HL-60/S4 (cell line): ENCODE results near the gene IL27RA.

Experiments used
- in situ Hi-C: fragments of 300-500 bp; cut with MboI; formaldehyde crosslinking; loops from 2 replicates; pipeline ENCODE4 v1.14.3; 2022; ENCODE audit warnings: low sequenced_read_pairs

Gene IL27RA

DNA sequence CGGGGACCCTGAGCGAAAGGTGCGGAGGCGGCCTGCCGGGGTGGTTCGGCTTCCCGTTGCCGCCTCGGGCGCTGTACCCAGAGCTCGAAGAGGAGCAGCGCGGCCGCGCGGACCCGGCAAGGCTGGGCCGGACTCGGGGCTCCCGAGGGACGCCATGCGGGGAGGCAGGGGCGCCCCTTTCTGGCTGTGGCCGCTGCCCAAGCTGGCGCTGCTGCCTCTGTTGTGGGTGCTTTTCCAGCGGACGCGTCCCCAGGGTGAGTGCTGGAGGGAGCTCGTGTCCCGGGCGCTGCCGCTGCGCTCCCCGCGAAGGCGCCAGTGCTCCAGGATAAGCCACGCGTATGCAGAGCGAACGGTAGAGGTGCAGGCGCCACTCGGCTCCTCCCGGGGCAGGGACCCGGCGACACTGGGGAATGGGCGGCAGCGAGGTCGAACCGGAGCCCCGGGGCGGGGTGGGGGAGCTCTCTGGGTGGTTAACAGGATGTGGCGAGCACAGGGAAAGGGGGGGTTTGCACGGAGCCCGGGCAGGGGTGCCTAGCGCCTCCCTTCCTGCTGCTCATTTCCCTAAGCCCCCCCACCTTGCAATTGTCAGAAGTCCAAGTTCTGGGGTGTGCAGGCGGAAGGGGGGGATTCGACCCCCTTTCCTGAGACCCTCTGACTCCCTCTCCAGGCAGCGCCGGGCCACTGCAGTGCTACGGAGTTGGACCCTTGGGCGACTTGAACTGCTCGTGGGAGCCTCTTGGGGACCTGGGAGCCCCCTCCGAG, at the start of gene IL27RA:
Gene IL27RA, plus strand, starts transcription at position 44 of the 762 bp plus-strand sequence. Its CDS starts 111 bp downstream, at position 155.
- in situ Hi-C loops: no loop called here

DNA sequence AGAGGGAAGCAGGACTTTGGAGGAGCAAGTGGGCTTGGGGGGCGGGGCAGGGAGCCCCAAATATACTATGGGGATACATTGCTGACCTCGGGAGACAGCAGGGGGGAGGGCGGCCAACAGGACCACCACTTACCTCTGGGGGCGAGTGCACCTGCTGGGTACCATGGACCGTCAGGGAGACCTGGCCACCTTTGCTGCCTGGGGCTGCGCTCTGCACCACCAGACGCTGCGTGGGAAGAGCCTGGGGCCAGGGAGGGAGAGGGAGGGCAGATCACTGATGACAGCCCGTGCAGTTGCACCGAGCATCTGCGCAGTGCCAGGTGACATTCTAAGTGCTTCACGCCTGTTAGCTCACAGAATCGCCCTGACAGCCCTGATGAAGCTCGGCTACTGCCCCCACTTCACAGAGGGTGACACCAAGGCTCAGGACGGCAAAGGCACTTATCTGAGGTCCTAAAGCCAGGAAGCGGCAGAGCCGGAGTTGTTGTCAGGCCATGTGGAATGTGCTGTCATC, 49.5 kb upstream of the IL27RA start:
- in situ Hi-C loops: no loop called here

GRCh38 chr19:13982773-13983172, 48.8 kb upstream of the IL27RA start:
- in situ Hi-C loops: no loop called here

GRCh38 chr19:13983213-13983889, 48.2 kb upstream of the IL27RA start:
- in situ Hi-C loops: no loop called here

GRCh38 chr19:13984186-13984585, 47.4 kb upstream of the IL27RA start:
- in situ Hi-C loops: no loop called here

DNA sequence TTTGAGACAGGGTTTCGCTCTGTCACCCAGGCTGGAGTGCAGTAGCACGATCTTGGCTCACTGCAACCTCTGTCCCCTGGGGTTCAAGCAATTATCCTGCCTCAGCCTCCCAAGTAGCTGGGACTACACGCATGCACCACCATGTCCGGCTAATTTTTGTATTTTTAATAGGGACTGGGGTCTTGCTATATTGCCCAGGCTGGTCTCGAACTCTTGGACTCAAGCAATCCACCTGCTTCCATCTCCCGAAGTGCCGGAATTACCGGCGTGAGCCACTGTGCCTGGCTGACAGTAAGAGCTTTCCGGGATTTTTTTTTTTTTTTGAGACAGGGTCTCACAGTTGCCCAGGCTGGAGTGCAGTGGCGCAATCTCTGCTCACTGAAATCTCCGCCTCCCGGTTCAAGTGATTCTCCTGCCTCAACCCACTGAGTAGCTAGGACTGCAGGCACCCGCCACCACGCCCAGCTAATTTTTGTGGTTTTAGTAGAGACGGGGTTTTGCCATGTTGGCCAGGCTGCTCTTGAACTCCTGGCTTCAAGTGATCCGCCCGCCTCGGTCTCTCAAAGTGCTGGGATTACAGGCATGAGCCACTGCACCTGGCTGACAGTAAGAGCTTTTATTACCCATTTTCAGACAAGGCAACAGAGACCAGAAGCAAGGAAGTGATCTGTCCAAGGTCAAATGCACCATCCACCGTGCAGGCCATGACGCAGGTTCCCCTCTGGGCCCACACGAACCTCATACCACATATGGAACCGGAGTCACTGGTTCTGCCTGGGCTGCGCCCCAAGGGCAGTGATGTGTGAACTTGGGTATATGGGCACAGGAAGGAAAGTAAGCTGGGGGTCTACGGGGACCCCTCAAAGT, 46.5 kb upstream of the IL27RA start:
- in situ Hi-C loops: no loop called here

- in situ Hi-C loops: no loop called here
Observed at GRCh38 chr19:13985771-13986347, 45.7 kb upstream of the IL27RA start.

DNA sequence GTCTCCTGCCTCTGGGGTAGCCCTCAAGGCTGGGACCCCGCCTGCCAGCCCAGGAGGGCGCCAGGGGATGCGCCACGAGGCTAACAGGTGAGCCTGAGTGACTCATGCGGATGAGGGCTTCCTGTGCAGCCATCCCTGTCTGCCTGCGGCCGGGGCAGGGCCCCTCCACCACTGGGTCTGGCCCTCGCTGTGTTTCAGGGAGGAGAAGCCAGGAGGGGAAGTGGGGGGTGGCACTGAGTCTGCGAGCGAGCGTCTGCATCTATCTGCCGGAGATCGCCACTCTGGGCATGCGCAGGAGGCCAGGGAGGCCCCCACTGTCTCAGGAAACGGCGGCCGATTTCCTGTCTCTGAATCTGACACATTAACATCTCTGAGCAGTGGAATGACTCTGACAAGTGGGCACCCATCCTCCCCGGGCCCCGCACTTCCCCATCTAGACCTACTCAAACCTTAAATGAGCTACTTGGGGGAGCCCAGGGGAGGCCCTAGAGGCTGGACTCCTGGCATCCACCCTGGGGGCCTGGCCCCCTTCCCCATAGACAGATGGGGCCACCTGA, 45.1 kb upstream of the IL27RA start:
- in situ Hi-C loops: no loop called here

DNA sequence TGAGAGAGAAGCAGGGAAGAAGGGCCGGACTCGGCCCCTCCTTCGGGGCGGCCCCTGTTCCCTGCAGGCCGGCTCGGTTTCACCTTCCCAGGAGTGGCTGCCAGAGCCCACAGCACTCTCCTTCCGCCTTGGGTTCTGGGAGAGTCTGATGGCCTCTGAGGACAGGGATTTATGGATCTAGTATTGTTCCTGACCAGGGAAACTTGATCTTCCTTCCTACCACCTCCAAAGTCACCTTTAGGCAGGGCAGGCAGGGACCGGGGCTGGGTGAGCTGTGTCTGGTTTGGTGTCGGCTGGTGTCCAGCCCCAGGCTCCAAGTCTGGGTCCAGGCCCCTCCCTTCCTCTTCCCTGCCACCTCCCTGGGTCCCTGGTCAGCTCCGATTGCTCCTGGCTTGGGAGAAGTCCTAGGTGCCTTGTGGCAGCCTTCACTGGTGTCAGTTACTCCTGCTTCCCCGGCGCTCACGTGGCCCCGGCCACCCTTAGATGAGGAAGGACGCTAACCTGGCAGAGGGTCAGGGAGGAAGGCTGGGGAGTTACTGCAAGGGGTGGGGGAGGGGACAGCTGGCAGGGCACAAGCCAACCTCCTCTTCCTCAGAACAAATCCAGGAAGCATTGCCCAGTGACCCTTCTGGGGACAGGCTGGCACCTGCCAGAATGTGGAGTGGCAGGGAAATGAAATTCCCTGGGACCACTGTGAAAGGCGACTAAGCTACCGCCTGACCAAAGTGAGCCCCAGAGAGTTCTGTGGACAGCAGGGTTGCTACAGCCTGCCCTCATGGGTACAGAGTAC, 44.3 kb upstream of the IL27RA start:
- in situ Hi-C loops: no loop called here

- in situ Hi-C loops: no loop called here
Observed at GRCh38 chr19:13989487-13989886, 42.1 kb upstream of the IL27RA start.

DNA sequence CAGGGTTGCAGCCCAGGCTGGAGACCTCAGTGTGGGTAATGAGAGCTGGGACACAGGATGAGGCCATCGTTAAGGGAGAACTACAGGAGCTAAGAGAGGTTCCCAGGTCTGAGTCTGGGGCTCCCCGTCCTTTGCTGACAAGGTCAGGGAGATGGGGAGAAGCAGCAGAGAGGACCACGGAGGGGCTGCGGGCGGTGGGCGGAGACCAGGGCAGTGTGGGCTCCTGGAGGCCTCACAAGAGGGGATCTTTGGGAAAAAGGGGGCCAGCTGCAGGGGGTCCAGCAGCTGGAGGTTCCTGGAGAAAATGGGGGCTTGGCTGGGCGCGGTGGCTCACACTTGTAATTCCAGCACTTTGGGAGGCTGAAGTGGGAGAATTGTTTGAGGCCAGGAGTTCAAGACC, 41.5 kb upstream of the IL27RA start:
- in situ Hi-C loops: no loop called here

DNA sequence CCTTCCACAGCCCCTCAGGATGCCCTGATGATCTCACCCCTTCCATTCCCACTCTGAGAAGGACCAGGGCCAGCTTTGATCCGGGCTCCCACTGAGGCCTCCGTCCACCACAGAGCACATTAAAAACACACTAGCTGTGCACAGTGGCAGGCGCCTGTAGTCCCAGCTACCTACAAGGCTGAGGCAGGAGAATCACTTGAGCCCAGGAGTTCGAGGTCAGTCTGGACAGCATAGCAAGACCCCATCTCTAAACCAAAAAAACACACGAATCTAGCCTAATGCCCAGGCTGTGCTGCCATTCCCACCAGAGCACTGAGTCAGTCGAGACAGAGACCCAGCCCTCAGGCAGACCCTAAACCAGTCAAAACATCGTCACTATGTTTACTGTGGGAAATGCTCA, 39.5 kb upstream of the IL27RA start:
- in situ Hi-C loops: no loop called here

DNA sequence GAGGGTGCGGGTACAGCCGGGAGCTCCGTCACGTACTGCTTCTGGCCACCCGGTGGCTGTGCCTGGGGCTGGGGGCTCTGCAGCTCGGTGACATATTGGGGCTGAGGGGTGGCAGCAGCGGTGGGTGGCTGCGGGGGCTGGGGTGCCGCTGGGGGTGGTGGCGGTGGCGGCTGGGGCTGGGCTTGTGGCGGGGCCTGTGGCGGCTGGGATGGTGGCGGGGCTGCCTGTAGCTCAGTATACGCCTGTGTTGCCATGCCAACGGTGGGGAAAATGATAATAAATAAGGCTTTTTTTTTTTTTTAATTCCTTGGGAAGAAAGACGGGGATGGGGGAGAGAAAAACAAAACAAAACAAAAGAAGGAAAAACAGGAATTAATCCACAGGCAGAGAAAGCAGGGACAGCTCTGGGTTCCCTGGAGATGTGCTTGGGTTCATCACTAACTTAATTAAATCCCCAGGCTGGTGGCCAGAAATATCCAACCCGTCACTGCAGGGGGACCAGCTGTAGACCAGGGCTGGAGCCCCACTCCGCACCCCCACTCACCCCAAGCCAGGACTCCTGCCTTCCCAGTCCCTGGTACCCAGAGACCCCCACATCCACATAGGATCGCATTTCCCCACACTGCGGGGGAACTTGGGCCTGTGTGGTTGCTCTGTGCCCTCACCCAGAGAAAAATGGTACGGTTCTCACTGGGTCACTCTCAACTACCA, 37.8 kb upstream of the IL27RA start:
- in situ Hi-C loops: no loop called here

DNA sequence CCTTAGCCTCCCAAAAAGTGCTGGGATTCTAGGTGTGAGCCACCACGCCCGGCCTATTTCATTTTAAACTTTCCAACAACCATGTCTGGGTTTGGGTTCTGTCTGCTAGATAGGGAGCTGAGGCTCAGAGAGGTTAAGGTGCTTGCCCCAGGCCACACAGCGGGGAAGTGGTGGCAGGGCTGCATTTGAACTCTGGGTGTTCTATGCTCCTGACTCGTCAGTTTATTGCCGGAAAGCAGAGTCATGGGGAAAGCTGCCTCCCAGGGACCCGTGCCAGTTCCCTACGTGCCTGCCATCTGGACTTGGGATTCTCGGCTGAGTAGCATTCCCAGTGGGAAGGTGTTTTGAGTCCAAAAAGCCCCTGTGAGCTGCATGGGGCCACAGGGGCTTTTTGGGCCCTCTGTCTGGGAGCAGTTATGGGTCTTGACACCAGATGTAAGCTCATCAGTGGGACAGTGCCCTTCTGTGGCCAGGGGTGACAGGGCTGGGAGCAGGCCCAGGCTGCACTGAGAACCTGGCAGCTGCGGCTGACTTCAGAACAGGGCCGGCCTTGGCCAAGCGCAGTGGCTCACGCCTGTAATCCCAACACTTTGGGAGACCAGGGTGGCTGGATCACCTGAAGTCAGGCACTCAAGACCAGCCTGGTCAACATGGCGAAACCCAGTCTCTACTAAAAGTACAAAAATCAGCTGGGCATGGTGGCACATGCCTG, 36.4 kb upstream of the IL27RA start:
- in situ Hi-C loops: no loop called here

GRCh38 chr19:13995878-13996765, 35.4 kb upstream of the IL27RA start:
- in situ Hi-C loops: no loop called here

DNA sequence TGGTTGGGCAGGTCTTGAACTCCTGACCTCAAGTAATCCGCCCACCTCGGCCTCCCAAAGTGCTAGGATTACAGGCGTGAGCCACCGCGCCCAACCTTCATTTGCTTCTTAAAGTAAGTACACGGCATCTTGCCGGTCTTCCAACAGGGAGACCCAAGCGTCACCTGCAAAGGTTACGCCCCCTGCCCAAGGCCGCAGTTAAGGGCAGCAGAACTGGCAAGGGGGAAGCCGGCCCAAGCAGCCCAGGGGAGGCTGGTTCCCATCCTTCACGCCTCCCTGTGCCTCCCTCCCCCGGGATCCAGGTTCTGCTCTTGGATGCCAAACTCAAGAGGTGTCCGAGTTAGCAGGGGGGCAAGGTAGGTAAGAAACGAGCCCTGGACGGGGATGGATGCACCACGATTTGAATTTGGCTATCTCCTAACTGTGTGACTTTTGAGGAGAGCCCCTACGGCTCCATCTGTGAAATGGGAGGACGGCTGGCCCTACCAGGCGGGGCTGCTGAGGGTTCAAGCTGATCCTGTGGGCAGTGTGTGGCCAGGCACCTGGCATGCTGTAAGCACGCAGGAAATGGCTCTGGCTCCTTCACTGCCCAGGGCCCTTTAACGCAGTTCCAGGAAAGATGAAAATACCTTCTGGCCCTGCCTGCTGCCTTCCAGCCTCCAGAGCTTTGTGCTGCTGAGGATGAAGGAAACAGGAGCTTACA, 34.5 kb upstream of the IL27RA start:
- in situ Hi-C loops: no loop called here

GRCh38 chr19:13997631-13997962, 34.0 kb upstream of the IL27RA start:
- in situ Hi-C loops: no loop called here
